Measurements from ENCODE around the gene SMTN. TPM values are rescaled to one million over a fixed set of nuclear protein-coding genes. Genes with fewer than 3 reads are reported as not detected.

The SMTN gene
- total and polyA plus RNA-seq, 2 donors (not counting 3 experiments of a cell fraction or from before 2014, with no cell fraction given): 59.0 to 197 TPM

DNA sequence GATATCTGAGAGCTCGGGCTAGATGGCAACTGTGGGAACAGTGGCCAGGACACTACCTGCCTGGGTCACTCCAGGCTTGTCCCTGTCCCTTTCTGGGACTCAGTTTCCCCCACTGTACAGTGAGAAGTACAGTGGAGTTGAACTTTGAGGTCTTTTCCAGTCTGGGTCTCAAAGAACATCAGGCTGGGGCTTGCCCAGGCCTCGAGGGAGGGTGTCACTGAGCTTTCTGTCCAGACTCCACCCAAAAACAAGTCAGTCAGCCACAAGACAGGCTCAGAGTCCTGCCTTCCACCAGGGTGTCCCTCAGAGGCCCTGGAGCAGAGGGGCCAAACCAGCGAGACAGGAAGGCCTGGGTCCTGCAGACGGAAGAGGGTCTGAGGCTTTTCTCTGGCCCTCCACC lies 61.2 kb downstream of the SMTN start:
- DNase-seq (ENCODE audit: low read depth, low spot score) (no peak), FAIRE-seq (no peak)
- Histone ChIP-seq H3K4me3 (replicated peaks in 1 of 3; ENCODE audit: insufficient read depth in 1 of 3, low read depth in 1 of 3, low read length in 3 of 3) (no peak overlapping the region), H3K9me1 (replicated peaks; ENCODE audit: control insufficient read depth, extremely low read depth, insufficient read depth, low read length) (no peaks in the 10 kb centered on the region), H3K79me2 (ENCODE audit: control insufficient read depth, insufficient read depth, low read length) (no peaks in the 10 kb centered on the region), H3K27me3 (ENCODE audit: control insufficient read depth in 2 of 2, insufficient read depth in 2 of 2, low read length in 2 of 2) (no peaks in the 10 kb centered on the region), H3K27ac (ENCODE audit: insufficient read depth, low read depth, low read length) (no peak overlapping the region), H2AFZ (ENCODE audit: low read depth, low read length) (no peak overlapping the region), H3K36me3 (ENCODE audit: control insufficient read depth in 2 of 2, extremely low read depth in 1 of 2, insufficient read depth in 2 of 2, low read length in 2 of 2) (no peaks in the 10 kb centered on the region), H4K20me1 (replicated peaks; ENCODE audit: control insufficient read depth, extremely low read depth, insufficient read depth, low read length) (no peaks in the 10 kb centered on the region), H3K9ac (replicated peaks; ENCODE audit: extremely low read depth, insufficient read depth, low read length) (no peak overlapping the region), H3K9me3 (replicated peaks; ENCODE audit: control insufficient read depth, insufficient read depth, low read length) (no peaks in the 10 kb centered on the region), H3K4me2 (ENCODE audit: insufficient read depth, low read length) (no peak overlapping the region), H3K4me1 (ENCODE audit: control insufficient read depth, extremely low read depth, insufficient read depth, low read length) (no peaks in the 10 kb centered on the region)
- dilution Hi-C loops (cut with MboI; ENCODE audit: extremely low pct_ligation_motif_present, low sequenced_read_pairs) (no loop called here), intact Hi-C loops (cut with micrococcal nuclease) (no loop called here)
- BruUV-seq (replicated peaks): no TSS peak
- TF ChIP-seq POLR2AphosphoS5 (IDR thresholded peaks at IDR 0.05; ENCODE audit: insufficient read depth, low read depth, low read length): no peak
- no peak for TF ChIP-seq MYC (IDR thresholded peaks at IDR 0.05; ENCODE audit: low read depth, low read length)
- CTCF ChIA-PET: interaction anchor here (1.5 to 5.6 kb wide), 2 partner anchors 34 to 57 kb away, joined by 3 to 30 read pairs; partner anchors contain the start of gene SELENOM
- POLR2A ChIA-PET: no interaction called here

GRCh38 chr22:31143038-31143437 lies 61.9 kb downstream of the SMTN start:
- H3K4me2 ChIP-seq (ENCODE audit: insufficient read depth, low read length): no peak overlapping the region
- DNase-seq (ENCODE audit: low read depth, low spot score) (no peak), FAIRE-seq (peak; percentile 42)
- BruUV-seq (replicated peaks): no TSS peak
- no peaks in the 10 kb centered on the region for H3K79me2 ChIP-seq (ENCODE audit: control insufficient read depth, insufficient read depth, low read length)
- H3K4me3 ChIP-seq (replicated peaks in 1 of 3; ENCODE audit: insufficient read depth in 1 of 3, low read depth in 1 of 3, low read length in 3 of 3): no peak overlapping the region
- H4K20me1 ChIP-seq (replicated peaks; ENCODE audit: control insufficient read depth, extremely low read depth, insufficient read depth, low read length): no peaks in the 10 kb centered on the region
- H3K9me3 ChIP-seq (replicated peaks; ENCODE audit: control insufficient read depth, insufficient read depth, low read length): no peaks in the 10 kb centered on the region
- H3K9me1 ChIP-seq (replicated peaks; ENCODE audit: control insufficient read depth, extremely low read depth, insufficient read depth, low read length): no peaks in the 10 kb centered on the region
- no peaks in the 10 kb centered on the region for H3K27me3 ChIP-seq (ENCODE audit: control insufficient read depth in 2 of 2, insufficient read depth in 2 of 2, low read length in 2 of 2)
- no peaks in the 10 kb centered on the region for H3K36me3 ChIP-seq (ENCODE audit: control insufficient read depth in 2 of 2, extremely low read depth in 1 of 2, insufficient read depth in 2 of 2, low read length in 2 of 2)
- TF ChIP-seq MAX (IDR thresholded peaks at IDR 0.05; ENCODE audit: insufficient read depth, insufficient read length) (no peak), CTCF (IDR thresholded peaks at IDR 0.05; ENCODE audit: extremely low read depth in 1 of 2, insufficient read depth in 1 of 2, low read depth in 1 of 2, low read length in 2 of 2) (no peak), JUN (IDR thresholded peaks at IDR 0.05; ENCODE audit: borderline replicate concordance, insufficient read depth, insufficient read length, low read depth) (no peak), MYC (IDR thresholded peaks at IDR 0.05; ENCODE audit: low read depth, low read length) (no peak), GATA2 (IDR thresholded peaks at IDR 0.05; ENCODE audit: insufficient read depth, insufficient read length, low read depth, low read length) (no peak), EZH2 (IDR thresholded peaks at IDR 0.05; ENCODE audit: borderline replicate concordance, low read depth, low read length, severe bottlenecking) (no peak), FOS (IDR thresholded peaks at IDR 0.05; ENCODE audit: borderline replicate concordance, insufficient read depth, low read length) (no peak), POLR2A (IDR thresholded peaks at IDR 0.05; ENCODE audit: low read depth, low read length) (no peak), POLR2AphosphoS5 (IDR thresholded peaks at IDR 0.05; ENCODE audit: insufficient read depth, low read depth, low read length) (no peak)
- H3K4me1 ChIP-seq (ENCODE audit: control insufficient read depth, extremely low read depth, insufficient read depth, low read length): no peaks in the 10 kb centered on the region
- intact Hi-C loops (cut with micrococcal nuclease) (no loop called here), dilution Hi-C loops (cut with MboI; ENCODE audit: extremely low pct_ligation_motif_present, low sequenced_read_pairs) (no loop called here)
- ChIA-PET POLR2A (no interaction called here), CTCF (interaction anchor here (1.5 to 5.6 kb wide), 3 partner anchors 12 to 58 kb away, joined by 3 to 30 read pairs (median 6); partner anchors contain the start of gene SELENOM)
- no peak overlapping the region for H2AFZ ChIP-seq (ENCODE audit: low read depth, low read length)
- no peak overlapping the region for H3K9ac ChIP-seq (replicated peaks; ENCODE audit: extremely low read depth, insufficient read depth, low read length)
- no peak overlapping the region for H3K27ac ChIP-seq (ENCODE audit: insufficient read depth, low read depth, low read length)
